ENCODE results near the gene HOXA7. TPM values are rescaled to one million over a fixed set of nuclear protein-coding genes. Genes with fewer than 3 reads are reported as not detected.

The HOXA7 gene
- total RNA-seq, 1 donor from 2014 or later: not detected

DNA sequence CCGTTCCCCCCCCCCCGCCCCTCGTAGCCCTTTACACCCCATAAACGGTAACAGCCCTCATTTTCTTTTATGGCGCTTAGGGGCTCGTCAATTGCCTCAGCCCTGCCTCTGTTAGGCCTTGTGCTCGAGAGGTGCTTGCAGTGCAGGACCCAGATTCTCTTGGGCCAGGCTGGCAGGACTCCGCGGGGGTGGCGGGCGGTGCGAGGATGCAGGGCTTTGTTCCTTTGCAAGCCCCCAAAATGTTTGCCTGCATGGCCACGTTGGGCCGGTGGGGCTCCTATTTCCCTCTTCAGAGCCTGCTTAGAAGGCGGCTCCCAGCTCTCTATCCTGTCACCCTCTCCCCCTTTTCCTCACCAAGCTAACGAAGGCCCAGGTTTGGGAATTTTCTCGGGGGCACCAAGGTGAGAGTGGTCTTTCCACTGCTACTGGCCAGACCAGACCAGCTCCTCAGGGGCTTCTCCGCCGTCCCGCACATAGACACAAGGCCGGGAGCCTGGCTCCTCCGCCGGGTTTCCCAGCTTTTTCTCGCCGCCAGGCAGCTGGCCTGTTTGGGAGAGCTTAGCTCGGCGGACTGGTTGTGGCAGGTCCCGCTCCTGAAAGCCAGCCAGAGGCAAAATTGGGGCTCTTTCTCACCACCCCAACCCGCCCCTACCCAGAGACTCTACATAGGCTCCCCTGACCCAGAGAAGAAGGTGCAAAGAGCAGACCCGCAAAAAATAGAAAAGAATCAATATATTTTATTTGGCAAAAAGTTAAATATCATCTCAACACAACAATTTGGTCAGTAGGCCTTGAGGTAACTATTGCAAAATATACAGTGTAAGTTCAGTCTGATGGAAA is 5.5 kb upstream of the HOXA7 start:
- intact Hi-C loops (cut with micrococcal nuclease): loop anchor here (1.0 to 5.0 kb wide), 7 partner anchors 65 to 1300 kb away; no protein-coding TSS in a partner anchor

DNA sequence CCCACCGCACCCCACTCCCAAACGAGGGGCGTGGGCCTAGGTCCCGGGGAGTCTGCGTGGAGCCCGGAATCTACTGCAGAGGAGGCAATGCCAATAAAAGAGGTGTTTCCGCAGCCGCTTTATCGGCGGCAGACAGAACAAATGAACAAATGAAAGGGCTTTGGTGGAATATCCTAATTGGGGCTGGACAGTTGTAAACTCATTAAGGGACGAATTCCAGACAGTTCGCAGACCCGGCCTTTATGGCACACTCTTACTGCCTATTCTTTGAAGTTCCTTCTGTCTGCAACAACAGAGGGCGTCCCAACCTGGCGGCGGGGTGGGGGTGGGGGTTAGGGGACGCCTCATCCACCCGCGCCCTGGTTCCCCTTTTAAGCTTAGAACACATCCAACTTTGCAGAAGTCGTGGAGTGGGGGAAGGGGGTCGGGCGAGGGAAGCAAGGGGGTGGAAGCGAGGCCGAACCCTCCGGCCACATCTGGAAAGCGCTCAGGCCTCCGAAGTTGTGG is 4.8 kb upstream of the HOXA7 start:
- intact Hi-C loops (cut with micrococcal nuclease): loop anchor here (1.0 to 5.0 kb wide), 7 partner anchors 64 to 1299 kb away; no protein-coding TSS in a partner anchor

DNA sequence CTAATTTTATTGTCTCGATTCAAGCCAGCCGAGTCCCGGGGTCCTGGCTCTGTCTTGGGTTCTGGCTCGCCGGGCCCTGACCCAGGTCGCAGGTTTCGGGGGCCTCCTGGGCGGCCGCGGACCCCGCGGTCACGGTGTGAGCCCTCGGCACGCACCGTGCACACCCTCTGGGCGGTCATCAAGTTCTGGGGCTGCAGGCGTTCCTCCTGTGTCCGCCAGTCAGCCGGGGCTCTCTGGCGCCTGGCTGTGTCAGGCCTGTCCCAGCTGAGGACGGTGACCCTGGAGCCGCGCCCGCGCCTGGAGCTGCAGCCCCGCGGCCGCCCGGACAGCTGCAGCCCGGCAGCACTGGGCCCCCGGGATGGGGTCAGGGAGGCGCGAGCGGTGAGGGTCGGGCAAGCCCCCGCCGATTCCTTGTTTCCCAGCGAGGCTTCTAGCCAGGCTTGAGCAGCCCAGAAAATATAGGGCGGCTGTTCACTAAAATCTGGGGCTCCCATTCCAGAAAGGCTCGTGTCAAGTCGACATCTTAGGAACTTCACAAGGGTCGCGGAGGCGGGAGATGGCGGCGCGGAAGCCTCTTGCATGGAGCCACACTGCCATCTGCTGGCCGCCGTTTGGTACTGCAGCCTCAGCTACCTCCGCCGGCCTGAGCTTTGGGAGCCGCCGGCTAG is 4.2 kb upstream of the HOXA7 start:
- intact Hi-C loops (cut with micrococcal nuclease): loop anchor here (1.0 to 5.0 kb wide), 8 partner anchors 10 to 1298 kb away; no protein-coding TSS in a partner anchor

DNA sequence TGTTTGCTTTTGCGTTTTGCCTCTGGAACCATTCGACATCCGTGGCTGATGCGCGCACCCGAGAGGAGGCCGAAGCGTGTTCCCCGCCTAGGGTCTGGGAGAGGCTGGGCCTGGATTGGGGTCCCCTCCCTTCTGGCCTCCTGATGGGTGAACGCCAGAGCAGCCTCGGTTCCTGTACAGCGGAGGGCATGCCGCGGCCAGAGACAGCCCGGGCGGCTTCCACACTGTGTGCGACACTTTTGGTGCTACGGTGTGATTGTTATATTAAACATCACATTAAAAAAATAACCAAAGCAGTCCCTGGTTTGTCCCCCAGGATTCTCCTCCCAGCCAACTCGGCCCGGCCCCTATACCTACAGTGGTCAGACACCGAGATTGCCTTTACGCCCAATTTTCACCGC is 3.7 kb upstream of the HOXA7 start:
- intact Hi-C loops (cut with micrococcal nuclease): loop anchor here (1.0 to 5.0 kb wide), 4 partner anchors 10 to 1298 kb away; no protein-coding TSS in a partner anchor

DNA sequence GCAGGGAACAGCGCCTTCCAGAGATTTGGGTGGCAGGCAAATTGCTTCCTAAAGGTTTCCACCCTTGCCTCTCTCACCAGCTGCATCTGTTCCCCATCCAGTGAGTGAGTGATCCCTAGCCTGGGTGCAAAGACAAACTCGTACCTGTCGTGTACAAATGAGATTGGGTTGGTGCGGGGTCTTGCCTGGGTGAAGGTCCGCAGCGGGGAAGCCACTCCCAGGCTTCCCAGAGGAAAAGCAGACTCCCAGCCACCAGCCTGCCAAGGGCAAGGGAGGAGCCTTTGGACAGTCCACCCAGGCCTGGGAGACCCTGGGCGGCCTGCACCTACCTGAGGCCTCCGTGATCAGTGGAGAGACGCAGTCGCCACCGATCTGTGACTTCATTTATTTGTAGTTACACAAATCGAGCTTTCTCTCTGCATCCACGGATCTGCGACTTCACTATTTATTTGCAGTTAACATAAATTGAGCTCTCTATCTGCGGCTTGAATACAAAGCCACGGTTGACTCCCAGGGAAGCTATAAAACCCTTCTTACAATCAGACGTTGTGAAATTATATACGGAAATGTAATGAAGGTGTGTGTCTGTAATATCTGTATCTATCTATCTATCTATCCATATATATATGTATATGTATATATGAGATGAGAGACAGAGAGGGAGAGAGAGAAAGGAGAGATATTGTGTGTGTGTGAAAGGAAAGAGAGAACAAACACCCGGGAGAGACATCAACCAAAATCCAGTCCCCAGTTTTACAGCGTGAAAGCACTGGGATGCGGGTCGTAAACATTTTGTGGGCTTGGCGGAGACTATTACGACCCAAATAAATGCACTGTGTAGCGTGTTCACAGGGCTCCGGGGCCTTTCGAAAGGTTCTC is 3.0 kb upstream of the HOXA7 start:
- intact Hi-C loops (cut with micrococcal nuclease): loop anchor here (1.0 to 5.0 kb wide), 5 partner anchors 9 to 1297 kb away; no protein-coding TSS in a partner anchor

DNA sequence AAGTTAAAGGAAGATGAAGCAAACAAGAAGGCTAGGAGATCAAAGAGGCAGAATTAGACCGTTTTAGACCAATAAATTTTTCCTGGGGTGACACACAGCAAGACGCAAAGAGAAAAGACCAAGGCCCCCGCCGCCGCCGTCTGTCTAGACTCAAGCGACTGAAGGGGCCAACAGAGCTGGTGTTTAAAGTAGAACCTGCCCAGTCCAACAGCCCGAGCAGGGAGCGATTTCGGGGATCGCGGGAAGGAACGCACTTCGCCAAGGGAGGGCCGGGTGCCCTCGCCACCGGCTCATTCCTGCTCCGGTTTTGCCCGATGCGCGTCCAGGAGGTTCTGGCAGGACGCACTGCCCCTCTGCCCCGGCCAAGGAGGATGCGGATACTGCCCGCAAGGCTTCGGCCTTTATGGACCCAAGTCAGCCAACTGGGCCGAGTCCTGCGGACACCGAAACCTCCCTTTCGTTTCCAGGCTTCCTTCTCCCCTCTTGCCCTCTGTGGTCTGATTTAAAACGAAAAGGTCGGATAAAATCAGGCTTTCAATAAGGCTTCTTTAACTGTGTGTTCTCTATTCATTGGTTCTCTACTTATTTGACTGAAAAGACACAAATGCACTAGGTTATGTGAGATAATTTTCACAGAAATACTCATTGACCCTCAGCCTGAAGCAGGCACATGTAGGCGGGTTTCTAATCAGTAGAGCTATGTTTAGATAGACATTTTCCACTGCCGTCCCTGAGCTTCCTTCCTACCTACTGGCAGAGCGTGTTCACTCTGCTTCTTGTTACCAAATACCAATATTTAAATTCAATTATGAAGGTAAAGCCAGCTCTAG is 2.2 kb upstream of the HOXA7 start:
- intact Hi-C loops (cut with micrococcal nuclease): loop anchor here (2.0 kb wide), 1 partner anchor 14 kb away; no protein-coding TSS in a partner anchor

DNA sequence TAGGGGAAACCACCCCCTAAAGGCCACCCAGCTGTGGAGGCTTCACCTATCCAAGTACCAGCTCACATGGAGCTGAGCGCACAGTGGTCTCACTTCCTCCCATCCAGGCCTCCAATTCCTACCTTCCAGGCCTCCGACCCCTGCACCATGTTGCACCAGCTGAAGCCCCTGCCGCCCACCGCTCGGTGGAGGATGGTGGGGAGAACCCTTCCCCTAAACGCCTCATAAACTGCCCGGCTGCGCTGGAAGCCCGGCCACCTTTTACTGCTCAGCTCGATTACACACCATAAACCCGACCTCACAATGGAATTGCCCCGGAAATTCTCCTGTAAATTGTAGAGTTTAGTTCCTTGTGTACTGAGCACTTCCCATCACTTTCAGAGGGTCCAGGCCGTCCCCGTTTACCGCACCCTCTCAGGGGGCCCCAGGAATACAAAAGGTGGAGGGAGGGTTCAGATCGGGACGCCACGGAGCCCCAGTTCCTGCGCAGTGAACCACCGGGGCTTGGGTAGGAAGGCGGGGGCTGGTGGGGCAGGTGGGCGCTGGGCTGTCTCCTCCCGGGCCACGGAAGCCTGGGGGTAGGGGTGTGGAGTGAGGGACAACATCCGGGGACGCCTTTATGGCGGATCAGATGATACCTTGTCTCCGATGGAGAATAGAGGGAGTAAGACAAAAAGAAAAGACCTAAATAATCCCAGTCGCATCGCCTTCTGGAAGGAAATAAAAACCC is 1.4 kb upstream of the HOXA7 start:
- intact Hi-C loops (cut with micrococcal nuclease): loop anchor here (1.0 to 2.0 kb wide), 3 partner anchors 8 to 27 kb away; partner anchors contain the start of gene HOXA11

DNA sequence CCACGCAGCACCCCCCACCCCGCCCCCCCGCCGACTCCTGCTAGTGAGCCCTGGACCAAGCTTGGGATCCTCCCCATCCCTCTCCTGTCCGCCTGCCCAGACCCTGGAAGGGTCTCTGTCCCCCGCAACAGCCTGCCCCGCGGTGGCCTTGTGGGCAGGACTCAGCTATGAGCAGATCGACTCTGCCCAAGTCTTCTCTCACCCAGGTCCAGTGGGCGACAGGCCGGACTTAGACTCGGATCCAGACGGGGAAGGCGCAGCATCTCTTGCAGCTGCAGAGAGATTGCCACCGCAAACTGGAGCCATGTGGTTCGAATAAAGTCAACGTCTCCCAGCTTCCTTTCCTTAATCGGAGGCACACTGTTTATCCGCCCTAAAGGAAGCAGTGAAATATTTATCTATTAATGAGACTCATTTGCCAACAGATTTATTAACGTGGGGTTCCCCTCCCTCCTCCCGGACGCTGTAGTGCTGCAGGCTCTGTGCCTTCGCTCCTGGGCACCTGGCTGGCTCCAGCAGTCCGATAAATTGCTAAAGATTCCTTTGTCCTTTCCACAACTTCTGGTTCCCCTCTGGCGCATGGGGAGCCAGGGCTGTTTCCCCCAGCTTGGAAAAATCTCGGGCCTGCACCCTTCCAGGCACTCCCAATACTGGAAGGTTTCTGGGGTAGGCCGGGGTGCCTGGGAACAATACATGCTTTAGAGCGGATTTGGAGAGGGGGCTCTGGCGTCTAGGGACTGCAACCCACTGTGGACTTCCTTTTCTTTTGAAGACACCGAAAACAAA is 634 bp upstream of the HOXA7 start:
- intact Hi-C loops (cut with micrococcal nuclease): loop anchor here (1.0 to 2.0 kb wide), 2 partner anchors 9 to 28 kb away; partner anchors contain the start of gene HOXA11

DNA sequence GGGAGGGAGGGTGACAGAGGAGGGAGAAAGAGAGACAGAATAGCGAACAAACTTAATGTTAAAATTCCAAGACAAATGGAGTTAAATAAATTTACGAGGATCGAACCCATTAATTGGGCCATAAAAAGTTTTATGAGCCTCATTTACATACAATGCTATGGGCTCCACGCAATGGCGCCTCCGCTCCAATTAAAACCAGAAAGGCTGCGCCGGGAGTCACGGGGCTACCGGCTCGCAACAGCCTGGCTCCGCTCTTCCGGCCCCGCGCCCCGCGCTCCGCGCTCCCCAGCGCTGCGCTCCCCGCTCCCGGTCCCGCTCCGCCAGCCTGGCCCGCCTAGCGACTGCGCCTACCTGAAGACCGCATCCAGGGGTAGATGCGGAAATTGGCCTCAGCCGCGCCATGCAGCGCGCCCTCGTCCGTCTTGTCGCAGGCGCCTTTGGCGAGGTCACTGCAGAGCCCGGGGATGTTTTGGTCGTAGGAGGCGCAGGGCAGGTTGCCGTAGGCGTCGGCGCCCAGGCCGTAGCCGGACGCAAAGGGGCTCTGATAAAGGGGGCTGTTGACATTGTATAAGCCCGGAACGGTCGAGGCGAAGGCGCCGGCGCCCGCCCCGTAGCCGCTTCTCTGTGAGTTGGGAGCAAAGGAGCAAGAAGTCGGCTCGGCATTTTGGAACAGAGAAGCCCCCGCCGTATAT is 513 bp downstream of the HOXA7 start:
- intact Hi-C loops (cut with micrococcal nuclease): loop anchor here (2.0 kb wide), 1 partner anchor 29 kb away; the partner anchor contains the start of gene HOXA11

DNA sequence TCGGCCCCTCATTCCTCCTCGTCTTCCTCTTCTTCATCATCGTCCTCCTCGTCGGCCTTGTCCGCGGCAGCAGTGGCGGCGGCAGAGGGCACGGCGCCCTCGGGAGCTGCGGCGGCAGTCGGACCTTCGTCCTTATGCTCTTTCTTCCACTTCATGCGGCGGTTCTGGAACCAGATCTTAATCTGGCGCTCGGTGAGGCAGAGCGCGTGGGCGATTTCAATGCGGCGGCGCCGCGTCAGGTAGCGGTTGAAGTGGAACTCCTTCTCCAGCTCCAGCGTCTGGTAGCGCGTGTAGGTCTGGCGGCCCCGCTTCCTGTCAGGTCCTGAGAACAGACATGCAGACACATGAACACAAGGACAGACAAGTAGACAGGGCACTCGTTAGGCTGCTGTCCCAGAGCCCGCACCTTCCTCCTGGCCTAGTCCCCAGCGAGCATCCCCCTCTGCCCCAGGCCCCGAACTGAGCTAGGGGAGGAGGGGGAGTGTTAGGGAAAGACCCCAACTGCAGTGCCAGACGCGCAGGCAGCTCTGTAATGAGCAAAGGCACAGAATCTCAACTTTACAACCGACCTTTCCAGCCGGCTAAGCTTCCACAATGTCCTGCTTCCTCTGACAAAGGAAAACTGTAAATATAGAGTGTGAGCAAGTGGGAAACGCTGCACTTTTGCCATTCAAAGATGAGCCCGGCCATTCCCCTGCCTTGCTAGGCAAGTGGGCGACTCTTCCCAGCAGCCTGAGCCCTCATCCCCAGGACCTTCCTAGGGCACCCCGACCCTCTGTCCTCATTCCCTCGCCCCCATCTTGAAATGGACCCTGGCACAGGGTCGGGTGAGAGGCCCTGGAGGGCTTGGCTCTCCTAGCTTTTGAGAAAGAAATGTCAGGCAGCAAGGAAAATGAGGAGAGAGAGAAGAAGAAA is 1.3 kb downstream of the HOXA7 start:
- intact Hi-C loops (cut with micrococcal nuclease): no loop called here

DNA sequence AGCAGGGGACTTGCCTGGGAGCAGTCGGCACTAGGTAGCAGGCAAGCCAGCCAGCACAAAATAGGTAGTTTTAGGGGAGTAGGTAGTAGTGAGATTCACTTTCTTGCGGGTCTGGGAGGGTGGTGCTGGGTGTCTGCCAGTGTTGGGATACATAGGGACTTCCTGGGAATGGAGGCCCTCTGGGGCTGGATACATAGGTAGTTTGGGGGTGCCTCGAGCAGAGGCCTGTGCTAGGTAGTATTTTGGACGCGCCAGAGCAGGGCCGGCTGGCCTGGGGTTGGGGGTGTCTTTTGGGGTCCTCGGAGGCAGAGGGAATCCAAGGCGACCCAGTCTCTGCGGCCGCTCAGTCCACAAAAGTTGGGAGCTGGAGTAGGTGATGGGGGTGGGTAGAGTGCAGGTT is 2.1 kb downstream of the HOXA7 start:
- intact Hi-C loops (cut with micrococcal nuclease): no loop called here

DNA sequence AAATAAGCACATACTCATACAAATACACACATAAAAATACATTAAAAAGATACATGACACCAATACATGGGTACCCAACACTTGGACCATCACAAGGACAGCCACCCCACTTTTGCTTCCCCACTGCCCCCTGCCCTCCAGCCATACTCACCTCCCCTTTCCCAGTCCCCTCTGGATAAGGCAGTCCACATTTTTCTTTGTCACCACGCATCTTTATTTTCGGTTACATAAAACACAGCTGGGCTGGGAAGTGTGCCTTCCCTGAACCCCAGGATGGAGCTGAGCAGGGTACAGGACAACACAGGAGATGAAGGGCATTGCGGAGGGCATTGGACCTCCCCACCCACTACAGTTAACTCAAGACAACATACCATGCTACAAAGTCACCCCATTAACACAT is 2.9 kb downstream of the HOXA7 start:
- intact Hi-C loops (cut with micrococcal nuclease): no loop called here

DNA sequence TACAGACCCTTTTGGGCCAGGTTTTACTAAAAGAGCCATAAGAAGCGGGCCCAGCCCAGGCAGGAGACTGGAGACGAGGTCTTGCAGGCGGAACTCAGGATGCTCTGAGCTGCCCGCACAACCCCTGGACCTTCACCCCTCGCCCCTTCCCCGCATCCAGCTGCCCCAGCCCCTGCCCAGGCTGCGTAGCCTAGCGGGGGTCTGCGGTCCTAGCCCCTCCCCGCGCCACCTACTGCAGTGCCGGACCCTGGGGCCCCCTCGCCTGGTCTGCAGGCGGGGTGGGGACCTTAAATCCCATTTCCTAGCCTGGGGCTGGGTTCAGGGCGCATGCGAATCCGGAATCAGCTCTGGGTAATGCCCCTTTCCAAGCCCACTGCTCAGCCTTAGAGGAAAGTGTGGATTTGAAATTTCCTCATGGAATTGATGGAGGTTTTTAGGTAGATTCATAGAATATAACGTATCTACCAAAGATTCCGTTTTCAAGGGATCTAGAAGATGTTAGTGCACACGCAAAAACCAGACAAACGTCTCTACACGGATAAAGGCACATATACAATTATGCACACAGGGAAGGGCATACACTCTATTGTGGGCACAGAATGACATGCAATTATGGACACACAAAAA is 3.5 kb downstream of the HOXA7 start:
- intact Hi-C loops (cut with micrococcal nuclease): no loop called here

DNA sequence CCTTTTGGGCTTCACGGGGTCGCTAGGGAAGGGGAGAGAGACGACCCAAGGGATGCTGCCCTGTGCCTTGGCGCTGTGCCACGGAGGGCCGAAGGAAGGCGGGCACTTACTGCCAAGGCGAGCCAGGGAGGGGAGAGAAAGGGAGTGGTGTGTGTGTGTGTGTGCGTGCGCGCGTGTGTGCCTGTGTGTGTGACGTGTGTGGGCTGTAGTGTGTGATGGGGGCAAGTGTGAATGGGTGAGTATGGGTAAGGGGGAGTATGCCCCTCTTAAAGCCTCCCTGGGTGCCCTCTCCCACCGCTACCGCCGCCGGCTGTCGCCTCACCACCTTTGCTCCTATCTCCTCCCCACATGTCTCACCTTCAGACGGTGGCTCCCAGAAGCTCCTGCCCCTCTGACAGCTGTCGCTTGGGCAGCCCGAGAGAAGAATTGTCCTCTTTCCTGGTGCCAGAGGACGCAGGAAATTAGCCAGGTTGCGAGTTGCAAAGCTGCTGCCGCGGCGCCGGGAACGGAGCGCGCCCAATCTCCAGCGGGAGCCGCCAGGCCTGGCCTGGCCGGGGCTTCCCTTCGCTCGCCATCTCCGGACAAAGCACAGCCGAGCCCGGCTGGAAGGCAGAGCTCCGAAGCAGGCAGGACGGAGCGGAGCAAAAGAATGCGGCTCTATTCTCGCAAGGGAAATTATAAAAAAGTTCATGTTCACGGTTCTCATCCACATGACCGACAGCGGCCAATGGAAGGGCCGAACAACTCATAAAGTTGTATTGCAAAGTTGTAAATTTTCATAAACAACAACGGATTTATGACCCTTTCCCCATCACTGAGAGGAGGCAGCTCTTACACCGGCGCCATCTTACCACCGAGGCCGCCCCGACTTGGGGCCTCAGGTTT is 4.3 kb downstream of the HOXA7 start, which contains the start of gene HOXA3:
Gene HOXA3 (minus strand): TSS at position 653 of the 885 bp plus-strand sequence. CDS start 41,943 bp downstream, outside the sequence.
- intact Hi-C loops (cut with micrococcal nuclease): loop anchor here (2.0 kb wide), 2 partner anchors 15 to 55 kb away; no protein-coding TSS in a partner anchor

Measured in T-helper 2 cell treated with Interferon-gamma antibody and Interleukin-4, amounts not matched to agents 100 ng/mL and 5 ng/mL, for 36 hours (primary cell).